Esophagus muscularis mucosa (tissue), 4 donors: Measurements from ENCODE around the gene RGS1. TPM values are rescaled to one million over a fixed set of nuclear protein-coding genes. Genes with fewer than 3 reads are reported as not detected.
A peak's percentile ranks its signal among the peaks of the same experiment; 100 is the strongest.

Source experiments
- DNase-seq: peaks from one replicate; pipeline ENCODE4 v3.0.0-alpha.2; 2017; ENCODE audit errors: extremely low spot score
- H3K27ac ChIP-seq, 4 donors: fragments of 200-600 bp; sonication (generic); replicated peaks in 1 of 4; 1 replicate in 3 of 4; 2 replicates in 1 of 4; pipeline ENCODE4 v1.5.1; 2016 to 2019; ENCODE audit warnings: mild to moderate bottlenecking in 1 of 4
- H3K27me3 ChIP-seq, 4 donors: fragments of 200-600 bp; sonication (generic); one replicate each; pipeline versions ENCODE4 v1.5.1 to v1.6.0; 2016 to 2019
- H3K36me3 ChIP-seq, 4 donors: fragments of 200-600 bp; sonication (generic); one replicate each; pipeline ENCODE4 v1.5.1; 2016 to 2019
- H3K4me1 ChIP-seq, 4 donors: fragments of 200-600 bp; sonication (generic); one replicate each; pipeline ENCODE4 v1.5.1; 2016 to 2019
- H3K4me3 ChIP-seq, 4 donors: fragments of 200-600 bp; sonication (generic); 1 replicate in 2 of 4; 2 replicates in 2 of 4; pipeline ENCODE4 v1.5.1; 2016 to 2019; ENCODE audit warnings: mild to moderate bottlenecking in 4 of 4, moderate library complexity in 1 of 4
- H3K9me3 ChIP-seq, 4 donors: fragments of 200-600 bp; sonication (generic); 1 replicate in 3 of 4; 2 replicates in 1 of 4; pipeline ENCODE4 v1.5.1; 2016 to 2019
- EP300 ChIP-seq: sonication (generic); formaldehyde crosslinking; IDR thresholded peaks from one replicate; pipeline ENCODE4 v1.6.1; 2017; ENCODE audit warnings: antibody characterized with exemption
- POLR2A ChIP-seq: fragments of 450-650 bp; IDR thresholded peaks from one replicate; pipeline ENCODE4 v1.6.1; 2017; ENCODE audit warnings: antibody characterized with exemption, moderate library complexity, mild to moderate bottlenecking, low read depth
- POLR2AphosphoS5 ChIP-seq, 2 donors: sonication (generic); formaldehyde crosslinking; IDR thresholded peaks; one replicate each; pipeline ENCODE4 v1.6.1; 2017; ENCODE audit warnings: antibody characterized with exemption in 2 of 2
- WGBS: methylation state at CpG from one replicate; pipeline ENCODE4 v1.1.5; 2018; 5-methylcytosine and 5-hydroxymethylcytosine counted together
- intact Hi-C: fragments of 100-400 bp; cut with DNase I; formaldehyde crosslinking; loops from one replicate; pipeline ENCODE4 v1.15.1; 2023
- total RNA-seq, 4 donors: library from RNA; depleted of rRNA; stranded (reverse); fragments of >200 nt; gene quantifications; one replicate each; pipeline versions ENCODE4 v1.1.0 to v1.2.1, GENCODE V29; 2016
- TF ChIP-seq, protein P1 (sequence below), 3 experiments: fragments of 200-600 bp in 2 of 3; fragments of 450-650 bp in 1 of 3; sonication (generic) in 2 of 3; IDR thresholded peaks; one replicate each; pipeline ENCODE4 v1.5.1; 2017 to 2019; ENCODE audit warnings: antibody characterized with exemption in 3 of 3, mild to moderate bottlenecking in 2 of 3, moderate library complexity in 1 of 3

Gene RGS1
- total RNA-seq, 4 donors from 2014 or later, result 6.1 to 27.7 (median 12.5) TPM

DNA sequence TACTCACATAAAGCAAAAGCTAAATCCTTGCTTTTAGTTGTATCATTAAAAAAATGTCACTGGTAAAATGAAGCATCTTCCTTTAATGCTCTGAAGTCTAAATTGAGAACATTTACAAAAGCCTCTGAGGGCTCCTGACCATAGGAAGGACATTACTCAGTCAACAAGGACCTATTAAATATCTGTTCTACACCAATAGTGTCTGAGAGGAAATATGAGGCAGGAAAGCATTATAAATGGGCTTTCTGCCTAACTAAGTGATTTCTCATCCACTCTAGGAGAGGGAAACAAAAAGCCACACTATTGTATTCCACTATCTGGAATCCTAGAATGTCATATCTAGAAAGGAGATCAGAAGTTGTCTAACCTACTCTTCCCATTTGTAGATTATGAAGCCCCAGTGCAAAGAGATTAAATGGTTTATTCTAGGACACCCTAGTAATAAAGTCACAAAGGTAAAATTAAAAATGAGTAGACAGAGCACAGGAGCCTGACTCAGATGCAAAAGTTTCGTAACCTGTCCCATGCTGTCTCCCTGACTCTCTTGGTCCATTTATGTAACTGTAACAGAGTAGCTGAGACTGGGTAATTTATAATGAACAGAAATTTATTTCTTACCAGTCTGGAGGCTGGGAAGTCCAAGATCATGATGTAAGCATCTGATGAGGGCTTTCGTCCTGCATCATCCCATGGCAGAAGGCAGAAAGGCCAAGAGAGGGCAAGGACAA, 17.6 kb downstream of the RGS1 start:
- TF ChIP-seq EP300 (no peak), POLR2A (no peak), POLR2AphosphoS5 (IDR thresholded peaks at IDR 0.05) (peak; percentile 38 to 39)
- TF ChIP-seq, protein P1, sequence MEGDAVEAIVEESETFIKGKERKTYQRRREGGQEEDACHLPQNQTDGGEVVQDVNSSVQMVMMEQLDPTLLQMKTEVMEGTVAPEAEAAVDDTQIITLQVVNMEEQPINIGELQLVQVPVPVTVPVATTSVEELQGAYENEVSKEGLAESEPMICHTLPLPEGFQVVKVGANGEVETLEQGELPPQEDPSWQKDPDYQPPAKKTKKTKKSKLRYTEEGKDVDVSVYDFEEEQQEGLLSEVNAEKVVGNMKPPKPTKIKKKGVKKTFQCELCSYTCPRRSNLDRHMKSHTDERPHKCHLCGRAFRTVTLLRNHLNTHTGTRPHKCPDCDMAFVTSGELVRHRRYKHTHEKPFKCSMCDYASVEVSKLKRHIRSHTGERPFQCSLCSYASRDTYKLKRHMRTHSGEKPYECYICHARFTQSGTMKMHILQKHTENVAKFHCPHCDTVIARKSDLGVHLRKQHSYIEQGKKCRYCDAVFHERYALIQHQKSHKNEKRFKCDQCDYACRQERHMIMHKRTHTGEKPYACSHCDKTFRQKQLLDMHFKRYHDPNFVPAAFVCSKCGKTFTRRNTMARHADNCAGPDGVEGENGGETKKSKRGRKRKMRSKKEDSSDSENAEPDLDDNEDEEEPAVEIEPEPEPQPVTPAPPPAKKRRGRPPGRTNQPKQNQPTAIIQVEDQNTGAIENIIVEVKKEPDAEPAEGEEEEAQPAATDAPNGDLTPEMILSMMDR (IDR thresholded peaks at IDR 0.05), result no peak
- Histone ChIP-seq H3K36me3 (no peaks in the 10 kb centered on the region), H3K4me1 (peaks cover 0 to 51% (median 45%) of the 10 kb centered on the region in 4 donors), H3K9me3 (no peaks in the 10 kb centered on the region), H3K27ac (peak overlapping the region; percentile 67 to 85 (median 76)), H3K27me3 (no peaks in the 10 kb centered on the region), H3K4me3 (peak overlapping the region in 1 of 4 donors; percentile 4)
- 64% methylated on average over 2 of the region's 2 CpGs for WGBS
- intact Hi-C loops, result no loop called here
- no peak for DNase-seq

DNA sequence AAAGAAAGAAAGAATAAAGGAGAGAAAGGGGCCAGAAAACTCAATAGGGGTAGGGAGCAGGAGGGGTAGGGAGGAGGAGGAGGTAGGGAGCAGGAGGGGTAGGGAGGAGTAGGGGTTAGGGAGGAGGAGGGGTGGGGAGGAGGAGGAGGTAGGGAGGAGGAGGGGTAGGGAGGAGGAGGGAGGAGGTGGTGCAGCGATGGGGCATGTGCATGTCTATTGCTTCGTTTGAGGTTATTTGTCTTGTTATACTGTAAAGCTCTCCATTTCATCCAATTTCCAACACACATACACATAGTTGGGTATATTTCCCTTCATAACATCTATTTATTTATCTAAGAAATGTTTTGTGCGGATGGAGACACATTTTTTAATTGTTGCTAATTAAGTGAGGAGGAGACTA, 19.7 kb downstream of the RGS1 start:
- peaks cover 0 to 41% (median 40%) of the 10 kb centered on the region in 4 donors for H3K4me1 ChIP-seq
- peak overlapping the region in 3 of 4 donors; percentile 75 to 85 (median 76) for H3K27ac ChIP-seq
- H3K4me3 ChIP-seq, result no peak overlapping the region
- WGBS, result 72% methylated on average over 3 of the region's 3 CpGs
- TF ChIP-seq POLR2A, result no peak
- TF ChIP-seq POLR2AphosphoS5 (IDR thresholded peaks at IDR 0.05), result no peak
- TF ChIP-seq, protein P1 (IDR thresholded peaks at IDR 0.05), result no peak
- TF ChIP-seq EP300, result no peak
- intact Hi-C loops, result no loop called here
- H3K9me3 ChIP-seq, result no peaks in the 10 kb centered on the region
- no peaks in the 10 kb centered on the region for H3K36me3 ChIP-seq
- no peaks in the 10 kb centered on the region for H3K27me3 ChIP-seq
- DNase-seq, result no peak

DNA sequence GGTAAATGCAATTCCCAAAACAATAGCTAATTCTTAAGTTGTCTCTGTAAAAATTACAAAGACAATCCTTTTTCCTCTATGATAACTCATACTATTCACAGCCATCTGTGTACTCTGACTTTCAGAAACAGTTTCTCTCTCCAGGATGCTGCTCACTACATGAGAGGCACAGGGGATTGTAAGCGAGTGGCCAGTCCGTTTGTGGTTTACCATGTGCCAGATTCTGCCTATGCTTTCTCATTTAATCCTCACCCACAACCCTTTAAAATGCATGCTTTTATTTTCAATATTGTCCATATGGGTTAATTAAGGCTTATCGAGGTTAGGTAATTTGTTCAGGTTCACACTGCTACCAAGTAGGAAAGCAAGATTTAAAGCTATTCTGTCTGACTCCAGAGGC, 23.0 kb downstream of the RGS1 start:
- no peak for TF ChIP-seq POLR2A
- TF ChIP-seq EP300, result no peak
- no peak for TF ChIP-seq POLR2AphosphoS5 (IDR thresholded peaks at IDR 0.05)
- TF ChIP-seq, protein P1 (IDR thresholded peaks at IDR 0.05), result no peak
- intact Hi-C loops, result no loop called here
- no peak overlapping the region for H3K4me3 ChIP-seq
- peaks cover 0 to 20% (median 19%) of the 10 kb centered on the region in 4 donors for H3K4me1 ChIP-seq
- WGBS, result 90% methylated on average over 3 of the region's 3 CpGs
- no peaks in the 10 kb centered on the region for H3K36me3 ChIP-seq
- no peak for DNase-seq
- no peaks in the 10 kb centered on the region for H3K9me3 ChIP-seq
- H3K27ac ChIP-seq, result no peak overlapping the region
- H3K27me3 ChIP-seq, result no peaks in the 10 kb centered on the region

DNA sequence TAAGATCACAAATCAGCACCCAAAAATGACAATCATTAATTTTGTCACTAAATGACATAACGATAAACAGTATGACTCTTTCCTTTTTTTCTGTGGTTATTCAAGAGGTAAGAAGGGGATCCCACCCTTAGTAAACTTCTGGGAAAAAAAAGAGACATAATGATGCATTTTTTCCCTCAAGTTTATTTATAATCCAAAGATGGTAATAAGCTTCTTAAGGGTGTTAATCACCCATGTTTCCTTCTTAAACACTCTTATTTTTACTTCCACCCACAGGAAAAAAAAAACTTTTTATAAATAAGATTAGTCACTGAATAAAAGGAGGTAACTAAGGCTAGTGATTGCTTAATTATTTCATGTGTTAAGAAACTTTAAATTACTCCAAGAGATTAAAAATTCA, 24.7 kb downstream of the RGS1 start:
- no peak for DNase-seq
- Histone ChIP-seq H3K9me3 (no peaks in the 10 kb centered on the region), H3K4me3 (no peak overlapping the region), H3K36me3 (no peaks in the 10 kb centered on the region), H3K27ac (no peak overlapping the region), H3K4me1 (peaks cover 0 to 20% (median 12%) of the 10 kb centered on the region in 4 donors), H3K27me3 (no peaks in the 10 kb centered on the region)
- intact Hi-C loops, result loop anchor here (10.0 kb wide), 2 partner anchors 205 to 515 kb away; partner anchors contain the start of gene RGS2
- TF ChIP-seq POLR2A (no peak), EP300 (no peak)
- 82% methylated on average over 1 of the region's 1 CpG for WGBS

DNA sequence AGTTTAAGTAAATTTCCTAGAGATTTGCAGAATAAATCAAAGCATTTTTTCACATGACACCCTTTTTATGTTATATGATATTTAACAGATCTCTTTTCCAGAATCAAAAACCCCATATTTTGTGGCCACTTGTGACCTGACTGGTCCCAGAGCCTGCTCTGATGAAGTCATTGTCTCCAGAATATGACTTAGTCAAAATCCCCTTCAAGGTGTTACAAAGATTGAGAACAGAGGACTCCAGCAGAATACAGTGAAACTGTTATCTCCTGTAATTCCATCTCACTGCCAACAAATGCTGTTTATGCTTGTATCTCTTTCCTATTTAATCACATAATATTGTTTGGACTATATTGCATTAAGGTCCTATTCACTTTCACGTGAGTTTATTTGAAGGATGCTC, 25.6 kb downstream of the RGS1 start:
- 74% methylated on average over 1 of the region's 1 CpG for WGBS
- Histone ChIP-seq H3K27me3 (no peaks in the 10 kb centered on the region), H3K9me3 (no peaks in the 10 kb centered on the region), H3K36me3 (no peaks in the 10 kb centered on the region), H3K4me1 (peaks cover 0 to 12% (median 6%) of the 10 kb centered on the region in 4 donors), H3K4me3 (no peak overlapping the region), H3K27ac (no peak overlapping the region)
- no peak for DNase-seq
- TF ChIP-seq POLR2AphosphoS5 (IDR thresholded peaks at IDR 0.05) (no peak), EP300 (no peak), POLR2A (no peak)
- TF ChIP-seq, protein P1 (IDR thresholded peaks at IDR 0.05), result no peak
- intact Hi-C loops, result loop anchor here (10.0 kb wide), 2 partner anchors 204 to 514 kb away; partner anchors contain the start of gene RGS2
